Choroid plexus epithelial cell (primary cell): ENCODE measurements around the gene PEX16.
"Not testable (repeated sequence)": the region's sequence is repeated elsewhere in the genome, so short reads cannot be mapped to it uniquely, and the experiment has no call there.

Source experiments
- DNase-seq: peaks from one replicate; pipeline ENCODE4 v3.0.0-alpha.2; 2010; ENCODE audit warnings: low read depth
- H3K4me3 ChIP-seq: 2 replicates; pipeline ENCODE4 v1.5.1; 2011; ENCODE audit warnings: low read depth, mild to moderate bottlenecking, control low read depth, low read length, moderate library complexity
- TF ChIP-seq, protein P1 (sequence below): conservative IDR thresholded peaks from 2 replicates; pipeline ENCODE4 v1.5.1; 2011; ENCODE audit warnings: low read depth, mild to moderate bottlenecking, control low read depth, inconsistent platforms, low read length, moderate library complexity

The PEX16 gene

DNA sequence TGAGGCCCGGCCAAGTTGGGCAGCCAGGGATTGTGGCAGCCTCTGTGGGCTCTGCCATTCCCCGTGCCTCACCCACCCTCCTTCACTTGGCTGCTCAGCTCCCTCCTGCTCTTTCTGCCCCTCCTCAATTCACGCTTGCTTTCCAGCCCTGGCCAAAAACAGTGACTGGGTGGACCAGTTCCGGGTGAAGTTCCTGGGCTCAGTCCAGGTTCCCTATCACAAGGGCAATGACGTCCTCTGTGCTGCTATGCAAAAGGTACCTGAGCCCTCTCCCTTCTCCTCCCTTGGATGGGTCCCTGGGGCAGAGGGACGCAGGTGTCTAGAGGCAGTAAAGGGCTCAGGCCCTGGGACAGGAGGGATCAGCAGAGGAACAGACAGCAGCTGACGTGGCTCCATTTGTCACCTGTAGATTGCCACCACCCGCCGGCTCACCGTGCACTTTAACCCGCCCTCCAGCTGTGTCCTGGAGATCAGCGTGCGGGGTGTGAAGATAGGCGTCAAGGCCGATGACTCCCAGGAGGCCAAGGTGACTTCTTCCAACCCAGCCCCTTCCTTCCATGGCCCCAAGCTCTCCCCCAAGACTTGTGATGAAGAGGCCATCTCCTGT is 13.3 kb downstream of the PEX16 start:
- H3K4me3 ChIP-seq: no peak overlapping the region
- TF ChIP-seq, protein P1, sequence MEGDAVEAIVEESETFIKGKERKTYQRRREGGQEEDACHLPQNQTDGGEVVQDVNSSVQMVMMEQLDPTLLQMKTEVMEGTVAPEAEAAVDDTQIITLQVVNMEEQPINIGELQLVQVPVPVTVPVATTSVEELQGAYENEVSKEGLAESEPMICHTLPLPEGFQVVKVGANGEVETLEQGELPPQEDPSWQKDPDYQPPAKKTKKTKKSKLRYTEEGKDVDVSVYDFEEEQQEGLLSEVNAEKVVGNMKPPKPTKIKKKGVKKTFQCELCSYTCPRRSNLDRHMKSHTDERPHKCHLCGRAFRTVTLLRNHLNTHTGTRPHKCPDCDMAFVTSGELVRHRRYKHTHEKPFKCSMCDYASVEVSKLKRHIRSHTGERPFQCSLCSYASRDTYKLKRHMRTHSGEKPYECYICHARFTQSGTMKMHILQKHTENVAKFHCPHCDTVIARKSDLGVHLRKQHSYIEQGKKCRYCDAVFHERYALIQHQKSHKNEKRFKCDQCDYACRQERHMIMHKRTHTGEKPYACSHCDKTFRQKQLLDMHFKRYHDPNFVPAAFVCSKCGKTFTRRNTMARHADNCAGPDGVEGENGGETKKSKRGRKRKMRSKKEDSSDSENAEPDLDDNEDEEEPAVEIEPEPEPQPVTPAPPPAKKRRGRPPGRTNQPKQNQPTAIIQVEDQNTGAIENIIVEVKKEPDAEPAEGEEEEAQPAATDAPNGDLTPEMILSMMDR: no peak
- DNase-seq: no peak

DNA sequence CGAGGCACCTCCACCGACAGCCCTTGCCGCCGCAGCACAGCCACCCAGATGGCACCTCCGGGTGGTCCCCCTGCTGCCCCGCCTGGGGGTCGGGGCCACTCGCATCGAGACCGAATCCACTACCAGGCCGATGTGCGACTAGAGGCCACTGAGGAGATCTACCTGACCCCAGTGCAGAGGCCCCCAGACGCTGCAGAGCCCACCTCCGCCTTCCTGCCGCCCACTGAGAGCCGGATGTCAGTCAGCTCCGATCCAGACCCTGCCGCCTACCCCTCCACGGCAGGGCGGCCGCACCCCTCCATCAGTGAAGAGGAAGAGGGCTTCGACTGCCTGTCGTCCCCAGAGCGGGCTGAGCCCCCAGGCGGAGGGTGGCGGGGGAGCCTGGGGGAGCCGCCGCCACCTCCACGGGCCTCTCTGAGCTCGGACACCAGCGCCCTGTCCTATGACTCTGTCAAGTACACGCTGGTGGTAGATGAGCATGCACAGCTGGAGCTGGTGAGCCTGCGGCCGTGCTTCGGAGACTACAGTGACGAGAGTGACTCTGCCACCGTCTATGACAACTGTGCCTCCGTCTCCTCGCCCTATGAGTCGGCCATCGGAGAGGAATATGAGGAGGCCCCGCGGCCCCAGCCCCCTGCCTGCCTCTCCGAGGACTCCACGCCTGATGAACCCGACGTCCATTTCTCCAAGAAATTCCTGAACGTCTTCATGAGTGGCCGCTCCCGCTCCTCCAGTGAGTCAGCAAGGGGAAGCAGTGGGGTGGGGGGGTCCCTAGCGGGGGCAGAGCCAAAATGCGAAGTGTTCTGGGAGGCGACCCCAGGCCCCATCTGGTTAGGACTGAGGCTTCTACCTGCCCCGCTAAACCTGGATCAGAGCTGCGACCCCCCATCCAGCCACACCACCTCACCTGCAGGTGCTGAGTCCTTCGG is 15.0 kb downstream of the PEX16 start:
- TF ChIP-seq, protein P1: no peak
- DNase-seq: no peak
- H3K4me3 ChIP-seq: no peak overlapping the region

DNA sequence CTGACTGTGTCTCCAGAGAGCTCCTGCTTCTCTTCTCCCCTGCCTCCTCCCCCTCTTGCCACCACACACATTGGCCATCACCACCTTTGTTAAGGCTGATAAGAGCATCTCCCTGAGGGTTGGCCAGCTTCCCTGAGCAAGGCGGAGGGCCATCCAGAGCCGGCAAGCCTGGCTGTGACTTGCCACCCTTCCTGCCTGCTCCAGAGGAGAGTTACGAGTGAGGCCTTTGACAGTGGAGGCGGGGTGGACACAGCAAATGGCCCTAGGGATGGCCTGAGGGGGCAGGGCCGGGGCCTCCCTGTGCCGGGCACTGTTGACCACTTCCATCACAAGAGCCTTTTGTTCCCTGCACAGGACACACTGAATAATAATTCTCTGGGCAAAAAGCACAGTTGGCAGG is 16.1 kb downstream of the PEX16 start:
- H3K4me3 ChIP-seq: no peak overlapping the region
- DNase-seq: no peak
- TF ChIP-seq, protein P1: no peak

DNA sequence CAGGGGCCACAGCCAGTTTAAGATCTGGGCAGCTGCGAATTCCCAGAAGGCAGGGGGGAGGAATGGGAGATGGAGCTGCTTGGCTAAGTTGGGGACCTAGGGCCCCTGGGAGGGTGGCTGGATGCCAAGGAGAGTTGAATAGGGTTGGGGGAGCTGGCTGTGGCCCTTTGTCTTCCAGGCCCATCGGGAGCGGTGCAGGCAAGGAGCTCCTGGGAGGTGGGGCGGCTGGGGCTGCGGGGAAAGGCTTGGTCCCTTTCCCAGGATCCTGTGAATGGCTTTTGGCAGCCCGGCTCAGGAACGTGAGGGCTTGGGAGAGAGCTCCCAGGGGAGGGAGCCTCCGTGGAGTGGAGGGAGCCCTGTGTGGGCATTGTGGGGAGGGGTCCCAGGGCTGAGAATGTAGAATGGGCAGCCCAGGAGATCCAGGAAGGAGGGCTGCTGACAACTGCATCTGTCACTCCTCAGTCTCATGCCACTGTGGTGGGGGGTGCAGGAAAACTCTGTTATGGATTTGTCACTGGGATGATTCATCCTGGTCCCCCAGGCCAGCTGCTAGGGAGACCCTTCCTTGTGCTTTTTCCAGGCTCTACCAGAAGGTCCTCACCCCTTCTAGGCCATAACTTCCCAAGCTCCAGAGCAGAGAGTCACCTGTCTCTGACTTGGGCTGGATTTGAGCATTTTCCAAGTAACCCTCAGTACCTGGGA is 16.6 kb downstream of the PEX16 start:
- no peak for DNase-seq
- TF ChIP-seq, protein P1: no peak
- peak overlapping the region; percentile 54 for H3K4me3 ChIP-seq

DNA sequence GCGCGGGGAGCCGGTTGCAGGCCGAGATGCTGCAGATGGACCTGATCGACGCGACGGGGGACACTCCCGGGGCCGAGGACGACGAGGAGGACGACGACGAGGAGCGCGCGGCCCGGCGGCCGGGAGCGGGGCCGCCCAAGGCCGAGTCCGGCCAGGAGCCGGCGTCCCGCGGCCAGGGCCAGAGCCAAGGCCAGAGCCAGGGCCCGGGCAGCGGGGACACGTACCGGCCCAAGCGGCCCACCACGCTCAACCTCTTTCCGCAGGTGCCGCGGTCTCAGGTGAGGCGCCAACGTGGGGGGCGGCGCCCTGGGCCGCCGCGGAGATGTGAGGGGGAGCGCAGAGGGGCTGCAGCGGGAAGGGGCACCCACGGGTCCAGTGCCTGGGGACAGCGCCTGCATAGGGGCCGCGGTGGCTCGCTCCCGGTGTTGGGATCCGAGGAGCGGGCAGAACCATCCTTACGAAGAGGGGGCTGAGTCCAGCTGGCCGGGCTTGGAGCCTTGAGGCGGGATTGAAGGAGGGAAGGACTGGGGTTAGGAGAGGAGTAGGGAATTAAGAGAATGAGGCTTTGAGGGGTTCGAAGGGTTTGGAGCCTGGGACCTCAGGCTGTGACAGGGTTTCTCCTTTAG is 17.4 kb downstream of the PEX16 start:
- DNase-seq: not testable (repeated sequence)
- H3K4me3 ChIP-seq: peak overlapping the region; percentile 61

DNA sequence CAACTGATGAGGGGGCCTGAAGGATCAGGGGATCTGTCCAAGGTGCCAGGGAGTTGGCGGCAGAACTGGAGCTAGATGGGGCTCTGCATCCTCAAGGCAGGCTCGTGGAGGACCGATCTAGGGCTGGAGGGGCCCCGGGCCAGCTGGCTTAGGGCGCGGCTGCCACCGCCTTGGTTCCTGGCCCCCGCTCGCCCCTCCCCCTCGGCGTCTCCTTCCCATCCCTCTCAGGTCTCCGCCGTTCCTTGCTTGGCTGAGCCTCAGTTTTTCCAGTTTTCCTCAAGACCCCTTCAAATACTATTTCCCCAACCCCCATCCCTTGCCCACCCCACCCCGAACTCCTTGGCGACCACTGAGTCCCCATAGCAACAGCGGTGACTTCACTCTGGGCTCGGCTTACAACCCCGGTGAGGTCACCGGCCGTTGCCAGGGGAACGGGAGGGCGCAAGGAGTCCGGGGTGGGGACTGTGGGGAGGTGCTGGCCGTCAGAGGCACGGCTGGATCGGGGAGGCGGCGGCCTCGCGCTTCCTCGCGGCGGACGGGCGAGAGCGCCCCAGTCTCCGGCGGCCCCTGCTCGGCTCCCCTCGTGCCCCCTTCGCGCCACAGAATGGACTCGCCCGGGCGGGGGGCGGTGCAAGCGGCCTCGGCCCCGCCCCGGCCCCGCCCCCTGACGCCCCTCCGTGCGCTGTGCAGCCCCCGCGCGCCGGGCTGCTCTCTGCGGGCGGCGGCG is 18.1 kb downstream of the PEX16 start:
- peak overlapping the region; percentile 61 for H3K4me3 ChIP-seq
- peak; percentile 88 for DNase-seq
- TF ChIP-seq, protein P1: no peak
